Caco-2 (cell line): ENCODE results near the gene DYRK3. TPM values are rescaled to one million over a fixed set of nuclear protein-coding genes. Genes with fewer than 3 reads are reported as not detected.

Experiments used
- BruUV-seq: library from RNA; stranded (reverse); fragments of 400-500 nt; replicated peaks from 2 replicates; lab custom pipeline; 2021; lab: Mats Ljungman, UMichigan
- CTCF ChIA-PET: fragments of 300-600 bp; sonication (Branson Sonifier 250); formaldehyde crosslinking; loops from one replicate; lab custom pipeline; 2022; ENCODE audit warnings: antibody characterized with exemption; lab: Charles Lee
- POLR2A ChIA-PET: fragments of 300-600 bp; sonication (Branson Sonifier 250); formaldehyde crosslinking; loops from one replicate; lab custom pipeline; 2022; ENCODE audit warnings: antibody characterized with exemption; lab: Charles Lee
- DNase-seq, 2 experiments: peaks; one replicate each; pipeline versions ENCODE4 v3.0.0 to v3.0.0-alpha.2; 2020 to 2022
- H3K27me3 ChIP-seq: replicated peaks from 2 replicates; pipeline ENCODE4 v1.6.0; 2011; ENCODE audit warnings: low read length; ENCODE audit not compliant: control insufficient read depth, insufficient read depth
- H3K36me3 ChIP-seq: 2 replicates; pipeline ENCODE4 v1.5.1; 2011; ENCODE audit warnings: low read length; ENCODE audit not compliant: control insufficient read depth, insufficient read depth
- H3K4me1 ChIP-seq: fragments of 250-450 bp; sonication (Bioruptor Pico); 2 replicates; pipeline ENCODE4 v1.5.1; 2020; ENCODE audit warnings: mild to moderate bottlenecking
- H3K4me3 ChIP-seq: 2 replicates; pipeline ENCODE4 v1.5.1; 2011; ENCODE audit warnings: low read depth, mild to moderate bottlenecking, control low read depth, low read length
- H3K9me3 ChIP-seq: fragments of 250-450 bp; sonication (Bioruptor Pico); 2 replicates; pipeline ENCODE4 v1.5.1; 2020; ENCODE audit warnings: mild to moderate bottlenecking, moderate library complexity
- H3K27ac Mint-ChIP-seq: one replicate; pipeline ENCODE4 v1.8.0; 2022; ENCODE audit warnings: mixed read lengths; ENCODE audit not compliant: unreplicated experiment
- H3K27me3 Mint-ChIP-seq: one replicate; pipeline ENCODE4 v1.8.0; 2022; ENCODE audit warnings: mixed read lengths; ENCODE audit not compliant: insufficient read depth, unreplicated experiment
- H3K36me3 Mint-ChIP-seq: one replicate; pipeline ENCODE4 v1.8.0; 2022; ENCODE audit warnings: mild to moderate bottlenecking, mixed read lengths; ENCODE audit not compliant: insufficient read depth, unreplicated experiment
- H3K4me1 Mint-ChIP-seq: one replicate; pipeline ENCODE4 v1.8.0; 2022; ENCODE audit warnings: low read depth, mixed read lengths; ENCODE audit not compliant: unreplicated experiment
- H3K4me3 Mint-ChIP-seq: one replicate; pipeline ENCODE4 v1.8.0; 2022; ENCODE audit warnings: mild to moderate bottlenecking, moderate library complexity, mixed read lengths; ENCODE audit not compliant: unreplicated experiment
- H3K9me3 Mint-ChIP-seq: one replicate; pipeline ENCODE4 v1.8.0; 2022; ENCODE audit warnings: mixed read lengths; ENCODE audit not compliant: unreplicated experiment
- CTCF ChIP-seq, 2 experiments: fragments of 200-600 bp in 1 of 2; IDR thresholded peaks; 1 replicate in 1 of 2; 2 replicates in 1 of 2; pipeline versions ENCODE4 v1.5.1 to v1.8.0; 2011 to 2022; ENCODE audit warnings: antibody characterized with exemption in 1 of 2, control low read depth in 1 of 2, inconsistent platforms in 1 of 2, low read depth in 1 of 2, low read length in 1 of 2, mild to moderate bottlenecking in 1 of 2, moderate library complexity in 1 of 2; ENCODE audit not compliant: insufficient read depth in 1 of 2, severe bottlenecking in 1 of 2, unreplicated experiment in 1 of 2
- intact Hi-C: fragments of 100-400 bp; cut with micrococcal nuclease; formaldehyde crosslinking; loops from one replicate; pipeline ENCODE4 v1.10.0; 2022; ENCODE audit not compliant: unreplicated experiment
- total RNA-seq: library from RNA; stranded (reverse); gene quantifications from 2 replicates; pipeline ENCODE4 v1.2.3, GENCODE V29; 2022

DYRK3 gene
- total RNA-seq, 1 experiment from 2014 or later: not detected

GRCh38 chr1:206657751-206658150 is 22.4 kb downstream of the DYRK3 start:
- BruUV-seq: no TSS peak
- intact Hi-C loops: no loop called here
- H3K4me1 Mint-ChIP-seq: peaks cover 3% of the 10 kb centered on the region
- no peaks in the 10 kb centered on the region for H3K36me3 Mint-ChIP-seq
- DNase-seq: no peak
- H3K9me3 Mint-ChIP-seq: no peaks in the 10 kb centered on the region
- ChIA-PET CTCF (interaction anchor here (0.8 to 1.8 kb wide), 2 partner anchors 22 to 34 kb away, joined by 3 to 7 read pairs; partner anchors contain the start of gene DYRK3), POLR2A (no interaction called here)
- no peak overlapping the region for H3K27ac Mint-ChIP-seq
- no peak for TF ChIP-seq CTCF (IDR thresholded peaks at IDR 0.05; ENCODE audit: insufficient read depth in 1 of 2, low read depth in 1 of 2, low read length in 1 of 2, severe bottlenecking in 1 of 2, unreplicated experiment in 1 of 2)
- peaks cover 15% of the 10 kb centered on the region for H3K27me3 Mint-ChIP-seq
- H3K9me3 ChIP-seq: no peaks in the 10 kb centered on the region
- H3K36me3 ChIP-seq: no peaks in the 10 kb centered on the region
- H3K4me3 Mint-ChIP-seq: no peak overlapping the region
- H3K4me1 ChIP-seq: no peaks in the 10 kb centered on the region
- H3K4me3 ChIP-seq: no peak overlapping the region
- H3K27me3 ChIP-seq: no peaks in the 10 kb centered on the region

DNA sequence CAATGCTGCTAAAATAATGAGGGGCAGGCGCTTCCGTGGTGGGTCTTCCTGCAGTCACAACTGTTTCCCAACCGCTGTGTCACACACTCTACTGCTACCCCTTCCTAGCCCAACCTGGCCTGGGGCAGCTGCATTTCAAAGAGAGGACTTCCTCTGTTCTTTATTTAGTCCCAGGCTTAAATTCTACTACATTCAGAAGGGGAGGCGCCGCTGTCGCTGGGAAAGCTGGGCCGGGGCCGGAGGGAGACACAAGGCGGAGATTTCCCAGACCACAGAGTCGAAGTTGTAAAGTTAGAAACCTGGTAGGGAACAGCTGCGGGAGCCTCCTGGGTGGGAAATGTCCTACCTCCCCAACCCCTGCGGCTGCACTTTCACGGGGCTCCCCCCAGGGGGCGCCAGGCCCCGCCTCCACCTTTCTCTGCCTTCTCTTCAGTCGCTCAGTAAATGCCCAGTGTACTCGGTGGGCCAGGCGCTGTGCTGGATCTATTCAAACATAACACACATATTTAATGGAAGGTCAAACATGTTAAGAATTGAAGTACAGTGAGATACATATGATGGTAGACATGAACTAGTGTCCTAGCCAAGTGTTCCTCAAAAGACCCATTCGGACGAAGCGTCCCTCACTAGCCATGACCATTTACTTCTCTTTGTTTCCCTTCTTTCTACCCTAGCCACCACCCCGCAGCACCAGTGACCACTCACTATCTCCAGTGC is 23.1 kb downstream of the DYRK3 start:
- no peaks in the 10 kb centered on the region for H3K4me1 ChIP-seq
- ChIA-PET POLR2A (no interaction called here), CTCF (interaction anchor here (0.8 to 1.8 kb wide), 4 partner anchors 23 to 163 kb away, joined by 3 to 7 read pairs (median 3); partner anchors contain the start of gene DYRK3)
- Mint-ChIP-seq H3K9me3 (no peaks in the 10 kb centered on the region), H3K27ac (no peak overlapping the region), H3K4me1 (peaks cover 6% of the 10 kb centered on the region), H3K36me3 (no peaks in the 10 kb centered on the region), H3K4me3 (no peak overlapping the region), H3K27me3 (peaks cover 13% of the 10 kb centered on the region)
- H3K27me3 ChIP-seq: no peaks in the 10 kb centered on the region
- peak; percentile 60 to 64 for TF ChIP-seq CTCF (IDR thresholded peaks at IDR 0.05; ENCODE audit: insufficient read depth in 1 of 2, low read depth in 1 of 2, low read length in 1 of 2, severe bottlenecking in 1 of 2, unreplicated experiment in 1 of 2)
- intact Hi-C loops: no loop called here
- no TSS peak for BruUV-seq
- no peak overlapping the region for H3K4me3 ChIP-seq
- no peaks in the 10 kb centered on the region for H3K9me3 ChIP-seq
- DNase-seq: peak in 1 of 2 experiments; percentile 46
- H3K36me3 ChIP-seq: no peaks in the 10 kb centered on the region

GRCh38 chr1:206658981-206659273 is 23.6 kb downstream of the DYRK3 start:
- H3K27me3 ChIP-seq: no peaks in the 10 kb centered on the region
- Mint-ChIP-seq H3K27me3 (peaks cover 10% of the 10 kb centered on the region), H3K4me3 (no peak overlapping the region), H3K27ac (no peak overlapping the region), H3K4me1 (peaks cover 6% of the 10 kb centered on the region), H3K36me3 (no peaks in the 10 kb centered on the region), H3K9me3 (no peaks in the 10 kb centered on the region)
- H3K4me1 ChIP-seq: peaks cover 3% of the 10 kb centered on the region; the same call in 1 of the 2 replicates
- TF ChIP-seq CTCF (IDR thresholded peaks at IDR 0.05; ENCODE audit: insufficient read depth in 1 of 2, low read depth in 1 of 2, low read length in 1 of 2, severe bottlenecking in 1 of 2, unreplicated experiment in 1 of 2): no peak
- no peak overlapping the region for H3K4me3 ChIP-seq
- H3K36me3 ChIP-seq: no peaks in the 10 kb centered on the region
- H3K9me3 ChIP-seq: no peaks in the 10 kb centered on the region
- no TSS peak for BruUV-seq
- POLR2A ChIA-PET: interaction anchor here (0.7 kb wide), 1 partner anchor 394 kb away, joined by 7 read pairs; no protein-coding TSS in a partner anchor
- intact Hi-C loops: no loop called here
- CTCF ChIA-PET: interaction anchor here (0.9 to 1.8 kb wide), 4 partner anchors 23 to 164 kb away, joined by 3 to 7 read pairs (median 4); partner anchors contain the start of gene DYRK3
- DNase-seq: no peak
